ENCODE data around the gene PRR9. TPM values are rescaled to one million over a fixed set of nuclear protein-coding genes. Genes with fewer than 3 reads are reported as not detected.
A peak's percentile ranks its signal among the peaks of the same experiment; 100 is the strongest.

Gene PRR9
- total and polyA plus RNA-seq, 2 donors (not counting 1 experiment from before 2014, with no cell fraction given): not detected

DNA sequence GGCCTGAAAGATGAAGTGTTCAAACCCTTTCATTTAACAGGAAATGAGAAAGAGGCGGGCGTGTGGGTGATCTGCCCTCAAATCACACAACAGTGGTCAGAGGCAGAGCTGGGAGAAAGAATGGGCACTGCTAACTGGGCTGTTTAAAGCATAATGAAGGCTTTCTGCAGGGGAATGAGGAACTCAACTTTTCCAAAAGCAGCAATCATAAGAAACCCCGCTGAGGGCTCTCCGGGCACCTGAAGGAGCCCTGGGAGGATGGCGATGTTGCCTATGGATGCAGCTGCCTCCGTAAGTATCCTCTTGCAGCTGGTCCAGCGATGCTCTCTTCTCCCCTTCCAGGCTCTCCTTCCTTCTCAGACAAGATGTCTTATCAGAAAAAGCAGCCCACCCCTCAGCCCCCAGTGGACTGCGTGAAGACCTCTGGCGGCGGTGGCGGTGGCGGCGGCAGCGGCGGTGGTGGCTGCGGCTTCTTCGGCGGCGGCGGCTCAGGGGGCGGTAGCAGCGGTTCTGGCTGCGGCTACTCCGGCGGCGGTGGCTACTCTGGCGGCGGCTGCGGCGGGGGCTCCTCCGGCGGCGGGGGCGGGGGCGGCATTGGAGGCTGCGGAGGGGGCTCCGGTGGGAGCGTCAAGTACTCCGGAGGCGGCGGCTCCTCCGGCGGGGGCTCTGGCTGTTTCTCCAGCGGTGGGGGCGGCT is 43.3 kb downstream of the PRR9 start:
- peak overlapping the region; percentile 51 for H3K4me2 ChIP-seq (ENCODE audit: extremely low read depth, insufficient read depth, low read length)
- H4K20me1 ChIP-seq (ENCODE audit: control insufficient read depth, extremely low read depth, insufficient read depth, low read length): no peaks in the 10 kb centered on the region
- DNase-seq (ENCODE audit: low read depth in 2 of 2): peak in 1 of 2 donors; percentile 11
- peaks cover 42% of the 10 kb centered on the region for H3K27me3 ChIP-seq (ENCODE audit: control insufficient read depth, insufficient read depth, low read length)
- no peak overlapping the region for H3K27ac ChIP-seq (ENCODE audit: insufficient read depth, low read length)
- no peaks in the 10 kb centered on the region for H3K36me3 ChIP-seq (ENCODE audit: control insufficient read depth, insufficient read depth, low read length)
- TF ChIP-seq EZH2 (IDR thresholded peaks at IDR 0.05; ENCODE audit: low read length, missing control alignments): peak; percentile 92
- TF ChIP-seq, protein P1, sequence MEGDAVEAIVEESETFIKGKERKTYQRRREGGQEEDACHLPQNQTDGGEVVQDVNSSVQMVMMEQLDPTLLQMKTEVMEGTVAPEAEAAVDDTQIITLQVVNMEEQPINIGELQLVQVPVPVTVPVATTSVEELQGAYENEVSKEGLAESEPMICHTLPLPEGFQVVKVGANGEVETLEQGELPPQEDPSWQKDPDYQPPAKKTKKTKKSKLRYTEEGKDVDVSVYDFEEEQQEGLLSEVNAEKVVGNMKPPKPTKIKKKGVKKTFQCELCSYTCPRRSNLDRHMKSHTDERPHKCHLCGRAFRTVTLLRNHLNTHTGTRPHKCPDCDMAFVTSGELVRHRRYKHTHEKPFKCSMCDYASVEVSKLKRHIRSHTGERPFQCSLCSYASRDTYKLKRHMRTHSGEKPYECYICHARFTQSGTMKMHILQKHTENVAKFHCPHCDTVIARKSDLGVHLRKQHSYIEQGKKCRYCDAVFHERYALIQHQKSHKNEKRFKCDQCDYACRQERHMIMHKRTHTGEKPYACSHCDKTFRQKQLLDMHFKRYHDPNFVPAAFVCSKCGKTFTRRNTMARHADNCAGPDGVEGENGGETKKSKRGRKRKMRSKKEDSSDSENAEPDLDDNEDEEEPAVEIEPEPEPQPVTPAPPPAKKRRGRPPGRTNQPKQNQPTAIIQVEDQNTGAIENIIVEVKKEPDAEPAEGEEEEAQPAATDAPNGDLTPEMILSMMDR (conservative IDR thresholded peaks at IDR 0.05 in 1 of 2, IDR thresholded peaks at IDR 0.05 in 1 of 2; ENCODE audit: low read depth in 1 of 2, low read length in 2 of 2): no peak
- no peaks in the 10 kb centered on the region for H3K79me2 ChIP-seq (ENCODE audit: control insufficient read depth, insufficient read depth, low read length)
- H3K4me3 ChIP-seq (replicated peaks in 1 of 4; ENCODE audit: control extremely low read depth in 1 of 4, insufficient read depth in 1 of 4, low read depth in 3 of 4, low read length in 4 of 4): peak overlapping the region in 1 of 4 experiments; percentile 38
- H3K9ac ChIP-seq (ENCODE audit: insufficient read depth, low read length): no peak overlapping the region
- no peak overlapping the region for H2AFZ ChIP-seq (ENCODE audit: low read length)
- no peaks in the 10 kb centered on the region for H3K9me3 ChIP-seq (ENCODE audit: control insufficient read depth, insufficient read depth, low read depth, low read length)
- H3K4me1 ChIP-seq (ENCODE audit: control insufficient read depth, extremely low read depth, insufficient read depth, low read length): no peaks in the 10 kb centered on the region

DNA sequence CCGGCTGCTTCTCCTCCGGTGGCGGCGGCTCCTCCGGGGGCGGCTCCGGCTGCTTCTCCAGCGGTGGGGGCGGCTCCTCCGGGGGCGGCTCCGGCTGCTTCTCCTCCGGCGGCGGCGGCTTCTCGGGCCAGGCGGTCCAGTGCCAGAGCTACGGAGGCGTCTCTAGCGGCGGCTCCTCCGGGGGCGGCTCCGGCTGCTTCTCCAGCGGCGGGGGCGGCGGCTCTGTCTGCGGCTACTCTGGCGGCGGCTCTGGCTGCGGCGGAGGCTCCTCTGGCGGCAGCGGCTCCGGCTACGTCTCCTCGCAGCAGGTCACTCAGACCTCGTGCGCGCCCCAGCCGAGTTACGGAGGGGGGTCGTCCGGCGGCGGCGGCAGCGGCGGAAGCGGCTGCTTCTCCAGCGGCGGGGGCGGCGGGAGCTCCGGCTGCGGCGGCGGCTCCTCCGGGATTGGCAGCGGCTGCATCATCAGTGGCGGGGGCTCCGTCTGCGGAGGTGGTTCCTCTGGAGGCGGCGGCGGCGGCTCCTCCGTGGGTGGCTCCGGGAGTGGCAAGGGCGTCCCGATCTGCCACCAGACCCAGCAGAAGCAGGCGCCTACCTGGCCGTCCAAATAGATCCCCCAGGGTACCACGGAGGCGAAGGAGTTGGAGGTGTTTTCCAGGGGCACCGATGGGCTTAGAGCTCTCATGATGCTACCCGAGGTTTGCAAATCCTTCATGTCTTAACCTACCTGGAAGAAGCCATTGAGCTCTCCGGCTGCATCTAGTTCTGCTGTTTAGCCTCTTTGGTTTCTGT is 44.1 kb downstream of the PRR9 start:
- no peaks in the 10 kb centered on the region for H3K9me3 ChIP-seq (ENCODE audit: control insufficient read depth, insufficient read depth, low read depth, low read length)
- H2AFZ ChIP-seq (ENCODE audit: low read length): no peak overlapping the region
- H3K27me3 ChIP-seq (ENCODE audit: control insufficient read depth, insufficient read depth, low read length): peaks cover 42% of the 10 kb centered on the region
- H3K4me2 ChIP-seq (ENCODE audit: extremely low read depth, insufficient read depth, low read length): peak overlapping the region; percentile 68
- TF ChIP-seq, protein P1 (conservative IDR thresholded peaks at IDR 0.05 in 1 of 2, IDR thresholded peaks at IDR 0.05 in 1 of 2; ENCODE audit: low read depth in 1 of 2, low read length in 2 of 2): no peak
- peak; percentile 67 for TF ChIP-seq EZH2 (IDR thresholded peaks at IDR 0.05; ENCODE audit: low read length, missing control alignments)
- H3K9ac ChIP-seq (ENCODE audit: insufficient read depth, low read length): no peak overlapping the region
- no peaks in the 10 kb centered on the region for H4K20me1 ChIP-seq (ENCODE audit: control insufficient read depth, extremely low read depth, insufficient read depth, low read length)
- no peaks in the 10 kb centered on the region for H3K79me2 ChIP-seq (ENCODE audit: control insufficient read depth, insufficient read depth, low read length)
- H3K27ac ChIP-seq (ENCODE audit: insufficient read depth, low read length): no peak overlapping the region
- H3K4me1 ChIP-seq (ENCODE audit: control insufficient read depth, extremely low read depth, insufficient read depth, low read length): no peaks in the 10 kb centered on the region
- H3K36me3 ChIP-seq (ENCODE audit: control insufficient read depth, insufficient read depth, low read length): no peaks in the 10 kb centered on the region
- H3K4me3 ChIP-seq (replicated peaks in 1 of 4; ENCODE audit: control extremely low read depth in 1 of 4, insufficient read depth in 1 of 4, low read depth in 3 of 4, low read length in 4 of 4): peak overlapping the region in 2 of 4 experiments; percentile 23 to 38
- peak in 1 of 2 donors; percentile 38 for DNase-seq (ENCODE audit: low read depth in 2 of 2)

DNA sequence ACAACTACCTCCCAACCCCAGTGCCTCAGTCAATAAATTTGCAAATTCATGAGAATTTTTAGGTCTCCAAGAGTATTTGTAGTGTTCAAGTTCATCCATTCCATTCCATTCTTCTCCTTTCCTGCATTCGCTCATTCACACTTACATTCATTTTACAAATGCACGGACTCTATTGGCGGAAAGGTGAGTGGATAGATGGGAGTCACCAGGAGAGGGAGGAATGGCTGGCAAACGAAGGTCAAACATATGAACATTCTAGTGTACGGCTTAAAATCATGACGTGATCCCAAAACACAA is 44.6 kb downstream of the PRR9 start:
- no peak overlapping the region for H2AFZ ChIP-seq (ENCODE audit: low read length)
- H3K4me3 ChIP-seq (replicated peaks in 1 of 4; ENCODE audit: control extremely low read depth in 1 of 4, insufficient read depth in 1 of 4, low read depth in 3 of 4, low read length in 4 of 4): no peak overlapping the region

More for the DNA sequence above, 44.6 kb downstream of the PRR9 start:
- Histone ChIP-seq H3K27me3 (ENCODE audit: control insufficient read depth, insufficient read depth, low read length) (peaks cover 42% of the 10 kb centered on the region), H3K79me2 (ENCODE audit: control insufficient read depth, insufficient read depth, low read length) (no peaks in the 10 kb centered on the region), H3K4me1 (ENCODE audit: control insufficient read depth, extremely low read depth, insufficient read depth, low read length) (no peaks in the 10 kb centered on the region), H3K9me3 (ENCODE audit: control insufficient read depth, insufficient read depth, low read depth, low read length) (no peaks in the 10 kb centered on the region), H3K27ac (ENCODE audit: insufficient read depth, low read length) (no peak overlapping the region), H3K4me2 (ENCODE audit: extremely low read depth, insufficient read depth, low read length) (no peak overlapping the region), H3K36me3 (ENCODE audit: control insufficient read depth, insufficient read depth, low read length) (no peaks in the 10 kb centered on the region), H3K9ac (ENCODE audit: insufficient read depth, low read length) (no peak overlapping the region), H4K20me1 (ENCODE audit: control insufficient read depth, extremely low read depth, insufficient read depth, low read length) (no peaks in the 10 kb centered on the region)
- DNase-seq (ENCODE audit: low read depth in 2 of 2): no peak
- TF ChIP-seq, protein P1 (conservative IDR thresholded peaks at IDR 0.05 in 1 of 2, IDR thresholded peaks at IDR 0.05 in 1 of 2; ENCODE audit: low read depth in 1 of 2, low read length in 2 of 2): no peak
- peak; percentile 60 for TF ChIP-seq EZH2 (IDR thresholded peaks at IDR 0.05; ENCODE audit: low read length, missing control alignments)

All from fibroblast of lung (primary cell).